HG02588 (cell line): Measurements from ENCODE around the gene CA4.
"Not testable (repeated sequence)": the region's sequence is repeated elsewhere in the genome, so short reads cannot be mapped to it uniquely, and the experiment has no call there.

Experiments used
- ATAC-seq: cut with Tn5 transposase; IDR thresholded peaks from one replicate; pipeline ENCODE4 v1.9.1; 2021; ENCODE audit warnings: mild to moderate bottlenecking, moderate library complexity; ENCODE audit not compliant: unreplicated experiment

CA4 gene

DNA sequence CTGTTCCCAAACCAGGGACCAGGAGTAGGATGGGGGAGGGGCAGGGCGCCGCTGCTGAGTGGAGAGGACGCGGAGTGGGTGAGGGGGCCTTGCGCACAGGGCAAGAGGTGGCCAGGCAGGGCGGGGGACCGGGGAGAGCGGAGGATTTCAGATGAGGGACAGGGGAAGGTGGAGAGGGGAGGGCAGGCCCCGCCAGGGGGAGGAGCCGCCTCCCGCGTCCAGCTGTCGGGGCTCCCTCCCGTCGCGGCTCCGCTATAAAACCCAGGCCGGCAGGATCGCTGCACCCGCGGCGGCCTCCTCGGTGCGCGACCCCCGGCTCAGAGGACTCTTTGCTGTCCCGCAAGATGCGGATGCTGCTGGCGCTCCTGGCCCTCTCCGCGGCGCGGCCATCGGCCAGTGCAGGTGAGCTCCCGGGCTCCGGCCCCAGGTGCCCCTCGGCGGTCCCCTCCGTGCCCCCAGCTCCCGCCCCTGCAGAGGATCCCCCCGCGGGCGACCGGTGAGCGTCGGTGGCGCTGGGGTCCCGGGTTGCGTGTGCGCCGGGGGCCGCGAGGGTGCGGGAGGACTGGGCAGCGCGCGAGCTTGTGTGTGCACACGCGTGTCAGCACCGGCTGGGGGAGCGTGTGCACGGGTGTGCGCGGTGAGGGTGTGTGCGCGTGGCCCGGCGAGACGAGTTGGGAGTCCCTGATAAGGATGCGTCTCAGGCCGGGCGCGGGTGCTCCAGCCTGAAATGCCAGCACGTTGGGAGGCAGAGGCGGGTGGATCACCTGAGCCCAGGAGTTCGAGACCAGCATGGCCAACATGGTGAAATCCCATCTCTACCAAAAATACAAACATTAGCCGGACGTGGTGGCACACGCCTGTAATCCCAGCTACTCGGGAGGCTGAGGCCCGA, at the start of gene CA4:
Gene CA4 (plus strand): TSS at position 283 of the 892 bp plus-strand sequence. CDS start 62 bp downstream, at position 345.
- no peak for ATAC-seq

DNA sequence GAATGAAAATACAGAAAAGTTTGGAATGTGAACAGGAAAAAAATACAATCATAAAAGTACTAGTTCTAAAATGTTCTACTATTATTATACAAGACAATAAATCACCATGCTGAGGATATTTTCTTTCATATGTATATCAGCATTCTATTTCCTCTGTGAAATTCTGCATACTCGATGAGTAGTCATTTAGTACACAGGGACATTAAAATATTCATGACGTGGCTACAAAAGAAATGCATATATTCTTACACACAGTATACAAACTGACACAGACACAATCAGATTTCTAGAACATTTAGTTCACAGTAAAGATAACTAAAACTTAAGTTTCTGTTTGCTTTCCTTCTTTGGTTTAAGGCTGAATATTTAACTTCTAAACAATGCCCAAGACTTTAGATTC, 49.2 kb upstream of the CA4 start:
- ATAC-seq, result not testable (repeated sequence)

DNA sequence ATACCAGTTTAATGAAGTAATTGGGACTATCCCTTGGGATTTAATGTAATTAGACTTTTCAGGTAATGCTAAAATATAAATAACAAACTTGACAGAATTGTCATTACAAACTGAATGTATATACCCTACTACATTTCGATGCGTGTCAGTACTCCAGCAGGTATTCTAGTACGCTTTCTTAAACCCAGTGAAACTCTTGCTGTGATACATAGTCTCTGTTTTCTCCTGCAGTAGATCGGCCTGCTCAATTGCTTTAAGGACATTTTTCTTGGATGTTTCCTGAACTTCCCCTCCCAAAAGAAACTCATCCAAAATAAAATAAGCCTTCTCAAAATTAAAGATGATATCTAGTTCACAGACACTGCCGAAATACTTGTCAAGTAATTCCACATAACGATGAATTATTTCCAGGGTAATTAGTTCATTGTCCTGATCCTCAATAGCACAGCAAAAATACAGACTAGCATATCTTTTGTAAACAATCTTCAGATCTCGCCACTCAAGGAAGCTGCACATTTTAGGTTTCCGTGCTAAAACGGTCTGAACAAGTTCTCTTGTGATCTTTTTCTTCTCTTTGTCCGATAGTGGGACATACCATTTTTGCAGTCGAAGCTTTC, 47.6 kb upstream of the CA4 start:
- ATAC-seq, result not testable (repeated sequence)

DNA sequence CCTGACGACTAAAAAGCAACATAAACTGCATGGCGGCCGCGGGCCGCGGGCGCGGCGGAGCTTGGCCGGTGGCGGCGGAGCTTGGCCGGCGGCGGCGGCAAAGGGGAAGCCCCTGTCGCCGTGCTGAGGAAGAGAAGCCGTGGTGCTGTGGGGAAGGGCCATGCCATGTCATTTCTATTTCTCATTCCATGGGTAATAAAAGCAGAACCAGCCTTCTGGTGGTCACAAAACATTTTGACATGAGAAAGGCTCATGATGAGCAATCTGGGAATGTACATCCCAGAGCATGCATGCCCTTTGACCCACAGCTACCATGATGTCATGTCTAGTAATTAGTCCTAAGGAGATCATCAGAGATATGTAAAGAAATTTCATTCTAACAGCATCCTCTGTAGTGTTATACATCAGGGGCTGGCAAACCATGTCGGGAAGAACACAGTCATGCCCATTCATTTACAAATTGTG, 47.1 kb upstream of the CA4 start:
- peak; percentile 71 for ATAC-seq

DNA sequence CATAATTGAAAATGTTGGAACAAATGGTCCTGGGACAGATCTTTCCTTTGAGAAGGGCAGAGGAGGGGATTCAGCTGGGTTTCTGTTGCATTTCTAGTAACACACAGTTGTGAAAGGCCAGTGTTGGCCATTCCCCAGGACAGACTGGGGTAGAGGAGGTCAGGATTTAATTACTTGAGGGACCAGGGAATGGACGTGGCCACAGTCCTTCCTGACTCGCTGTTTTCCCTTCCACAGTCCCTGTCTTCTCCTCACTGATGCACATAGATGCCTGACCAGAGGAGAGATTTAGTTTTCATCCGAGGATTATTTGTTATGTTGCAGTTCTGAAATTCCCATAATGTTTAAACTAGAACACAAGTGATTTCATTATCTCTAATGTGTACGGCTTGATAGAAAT, 45.8 kb upstream of the CA4 start:
- no peak for ATAC-seq

DNA sequence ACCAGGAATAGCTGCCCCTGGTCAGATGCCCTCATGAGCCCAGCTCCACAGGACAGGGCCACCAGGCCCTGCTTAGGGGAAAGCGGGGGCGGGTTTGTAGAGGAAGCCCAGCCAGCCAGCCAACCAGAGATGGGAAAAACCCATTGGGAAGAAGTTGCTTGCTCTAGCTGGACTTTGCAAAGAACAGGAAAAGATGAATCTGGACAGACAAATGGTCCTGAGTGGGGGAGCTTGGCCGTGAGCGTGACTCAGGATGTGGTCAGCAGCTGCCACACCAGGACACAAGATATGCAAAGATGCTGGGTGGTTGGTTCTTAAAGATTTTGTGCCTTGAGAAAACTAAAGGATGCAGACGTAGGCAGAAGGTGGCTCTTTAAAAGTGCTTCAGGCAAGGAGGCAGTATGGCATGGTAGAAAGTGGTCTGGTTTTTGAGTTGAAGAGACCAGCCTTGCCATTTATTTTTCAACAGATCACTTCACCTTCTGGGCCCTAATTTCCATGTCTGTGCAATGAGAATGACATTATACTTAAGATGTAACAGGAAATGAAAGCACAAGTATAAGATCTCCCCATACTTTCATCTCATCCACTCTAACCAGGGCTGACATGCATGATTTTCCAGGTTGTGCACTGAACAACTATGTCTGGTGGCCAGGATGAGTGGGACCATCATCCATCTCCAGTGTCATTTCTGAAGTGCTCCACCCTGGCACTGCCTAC, 43.3 kb upstream of the CA4 start:
- ATAC-seq, result no peak

DNA sequence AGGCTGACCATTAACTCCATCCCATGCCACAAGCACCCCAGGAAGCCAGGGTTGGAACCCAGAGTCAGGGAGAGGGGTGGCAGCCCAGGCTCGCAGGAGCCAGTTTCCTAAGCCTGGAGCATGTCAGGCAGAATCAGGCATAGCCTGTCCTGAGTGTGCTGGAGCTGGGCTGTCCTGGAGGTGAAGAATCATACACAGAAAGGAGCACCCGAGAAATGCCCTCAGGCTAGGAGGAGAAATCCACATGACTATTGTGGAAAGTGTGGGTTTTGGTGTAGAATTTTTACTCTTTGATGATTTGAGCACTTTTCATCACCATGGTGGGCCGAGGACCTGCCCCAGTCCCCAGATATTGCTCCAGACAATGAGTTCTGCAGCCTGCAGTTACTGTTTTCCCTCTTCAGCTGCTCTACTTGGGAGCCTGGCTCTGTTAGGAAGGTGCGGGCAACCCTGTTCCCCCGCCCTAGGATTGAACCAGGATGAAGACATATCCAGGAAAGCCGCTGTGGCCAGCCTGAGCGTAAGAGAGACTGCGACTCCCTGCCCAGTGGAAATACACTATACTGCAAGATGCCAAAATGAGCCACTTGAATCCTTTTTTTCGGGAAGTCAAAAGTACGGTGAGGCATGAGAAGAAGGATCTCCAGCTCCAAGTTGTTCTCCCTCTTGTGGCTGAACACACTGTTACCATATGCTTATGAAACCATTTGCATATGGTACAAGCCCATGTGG, 42.1 kb upstream of the CA4 start:
- ATAC-seq, result no peak

DNA sequence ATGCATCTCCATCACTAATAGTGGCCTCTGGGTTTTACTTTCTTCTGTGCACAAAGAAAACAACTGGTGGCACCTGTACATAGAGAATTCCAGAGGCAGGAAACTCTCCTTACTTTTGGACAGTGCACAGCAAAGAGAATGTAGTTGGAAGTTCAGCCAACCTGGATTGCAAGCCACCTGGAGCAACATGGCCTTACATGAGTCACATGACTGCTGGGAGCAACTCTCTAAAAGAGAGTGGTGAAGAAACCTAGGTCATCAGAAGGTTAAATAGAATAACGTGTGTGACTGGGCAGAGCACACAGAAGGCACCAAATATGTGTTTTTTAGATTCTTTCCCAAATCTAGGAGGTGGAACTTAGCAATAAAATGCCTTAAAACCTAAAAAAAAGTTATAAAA, 41.5 kb upstream of the CA4 start:
- ATAC-seq, result not testable (repeated sequence)

DNA sequence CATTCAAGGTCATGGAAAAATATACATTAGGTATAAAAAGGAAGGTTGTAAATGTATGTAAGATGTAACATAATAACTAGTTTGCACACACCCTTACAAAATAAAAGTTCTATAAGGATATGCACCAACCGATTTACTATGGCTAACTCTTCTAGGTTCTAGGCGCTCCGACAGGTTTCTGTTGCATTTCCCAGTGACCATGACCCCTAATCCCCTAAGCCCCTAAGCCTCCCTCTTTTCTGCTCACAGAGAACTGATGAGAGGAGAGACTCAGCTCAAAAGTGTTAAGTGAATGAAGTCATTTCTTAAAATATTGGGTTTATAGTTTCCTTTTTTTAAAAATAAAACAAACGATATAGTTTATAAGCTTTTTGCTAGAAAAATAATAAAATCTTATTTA, 41.1 kb upstream of the CA4 start:
- no peak for ATAC-seq

DNA sequence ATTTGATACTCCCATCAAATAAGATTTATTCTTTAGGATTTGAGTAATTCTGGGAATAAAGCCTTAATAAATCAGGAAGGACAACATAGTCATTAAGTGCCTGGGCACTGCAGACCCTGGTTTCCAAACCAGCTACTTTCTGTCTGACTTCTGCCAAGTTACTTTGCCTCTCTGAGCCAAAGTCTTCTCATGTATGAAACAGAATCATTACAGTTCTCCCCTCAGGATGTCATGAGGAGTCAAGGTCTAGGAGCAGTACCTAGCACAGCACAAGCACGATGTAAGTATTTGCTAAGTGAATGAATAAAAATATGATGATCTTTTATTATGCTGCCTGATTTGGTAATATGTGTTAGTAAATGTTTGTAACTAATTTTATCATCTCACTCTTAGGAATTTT, 40.6 kb upstream of the CA4 start:
- ATAC-seq, result no peak

DNA sequence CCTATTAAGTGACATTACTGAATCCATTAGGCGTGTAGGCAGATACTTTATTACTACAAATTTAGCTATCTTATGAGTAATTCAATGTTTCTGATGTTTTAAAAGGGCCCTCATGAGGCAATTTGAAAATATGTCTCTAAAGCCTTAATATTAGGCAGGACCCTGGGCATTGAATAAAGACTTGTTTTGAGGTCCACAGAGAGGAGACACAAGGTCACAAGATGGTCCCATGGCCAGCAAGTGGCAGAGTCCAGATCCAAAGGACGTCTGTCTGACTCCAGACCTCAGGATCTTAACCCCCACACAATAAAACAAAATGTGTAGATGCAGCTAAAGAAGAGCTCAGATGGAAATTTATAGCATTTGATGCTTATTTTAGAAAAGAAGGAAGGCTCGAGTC, 39.2 kb upstream of the CA4 start:
- no peak for ATAC-seq

DNA sequence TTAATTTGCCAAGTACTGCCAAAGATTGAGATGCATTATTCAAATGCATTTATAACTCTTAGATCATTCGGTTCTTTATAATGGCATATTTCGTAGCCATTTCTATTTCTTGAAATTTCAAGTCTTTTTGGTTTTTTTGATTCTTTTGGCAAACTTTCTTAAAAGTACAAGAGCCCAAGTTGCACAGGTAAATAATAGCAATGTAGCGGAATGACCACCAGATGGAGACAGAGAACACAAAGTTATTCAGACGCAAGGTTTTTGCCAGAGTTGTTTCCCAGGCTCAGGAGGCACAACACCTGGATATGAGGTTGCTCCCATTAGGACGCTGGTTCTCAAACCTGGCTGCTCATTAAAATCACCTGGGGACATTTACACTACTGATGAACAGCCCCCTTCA, 38.1 kb upstream of the CA4 start:
- not testable (repeated sequence) for ATAC-seq

DNA sequence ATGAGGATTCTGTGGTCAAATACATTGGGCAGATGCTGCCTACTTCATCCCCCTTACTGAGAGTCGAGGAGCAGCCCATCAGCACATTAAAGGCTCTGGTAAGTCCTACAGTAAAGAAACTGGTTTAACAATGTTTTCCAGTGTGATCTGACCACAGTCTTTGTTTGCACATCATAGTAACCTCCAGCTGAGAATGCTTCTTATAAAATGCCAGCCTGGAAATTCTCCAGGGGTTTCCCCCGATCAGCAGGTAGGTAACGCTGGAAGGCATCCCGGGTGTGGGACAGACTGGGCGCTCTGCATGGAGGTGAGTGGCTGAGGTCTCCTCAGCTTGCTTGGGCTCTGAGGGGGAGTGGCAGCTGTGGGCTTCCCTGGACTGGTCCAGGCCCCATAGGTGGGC, 34.4 kb upstream of the CA4 start:
- not testable (repeated sequence) for ATAC-seq

DNA sequence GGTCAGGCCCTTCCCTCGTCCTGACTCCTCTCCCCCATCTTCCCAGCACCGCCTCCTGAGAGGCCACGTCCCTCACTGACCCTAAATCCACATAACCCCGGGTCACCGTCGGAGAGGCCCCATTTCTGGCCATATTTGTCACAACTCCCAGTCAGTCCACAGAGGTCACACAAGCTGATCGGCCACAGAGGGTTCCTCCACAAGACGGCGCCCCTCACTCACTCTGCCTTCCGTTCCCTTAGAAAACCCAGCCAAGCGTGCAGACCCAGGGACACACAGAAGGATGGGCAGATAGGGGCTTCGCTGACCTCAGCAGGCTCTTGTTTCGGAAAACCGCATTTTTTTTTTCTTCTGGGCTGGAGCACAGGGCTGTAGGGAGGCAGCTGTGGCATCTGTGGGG, 33.6 kb upstream of the CA4 start:
- ATAC-seq, result not testable (repeated sequence)

DNA sequence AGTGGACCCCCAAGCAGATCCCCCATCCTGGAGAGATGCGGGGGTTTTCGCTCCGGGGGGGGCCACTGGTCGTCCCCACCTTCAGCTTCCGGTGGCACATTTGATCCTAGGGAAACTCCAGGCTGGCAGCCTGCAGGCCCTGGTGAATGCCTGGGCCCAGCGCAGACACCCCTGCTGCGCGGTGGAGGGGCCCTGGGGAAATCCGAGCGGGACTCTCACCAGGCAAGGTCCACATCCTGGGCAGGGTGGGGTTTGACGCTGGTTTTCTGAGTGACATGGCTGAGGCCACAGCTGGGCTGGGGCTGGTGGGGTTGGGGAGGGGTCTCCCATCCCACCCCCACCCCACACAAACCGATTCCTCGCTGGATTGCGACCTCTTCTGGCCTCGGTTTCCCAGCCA, 30.6 kb upstream of the CA4 start:
- not testable (repeated sequence) for ATAC-seq

DNA sequence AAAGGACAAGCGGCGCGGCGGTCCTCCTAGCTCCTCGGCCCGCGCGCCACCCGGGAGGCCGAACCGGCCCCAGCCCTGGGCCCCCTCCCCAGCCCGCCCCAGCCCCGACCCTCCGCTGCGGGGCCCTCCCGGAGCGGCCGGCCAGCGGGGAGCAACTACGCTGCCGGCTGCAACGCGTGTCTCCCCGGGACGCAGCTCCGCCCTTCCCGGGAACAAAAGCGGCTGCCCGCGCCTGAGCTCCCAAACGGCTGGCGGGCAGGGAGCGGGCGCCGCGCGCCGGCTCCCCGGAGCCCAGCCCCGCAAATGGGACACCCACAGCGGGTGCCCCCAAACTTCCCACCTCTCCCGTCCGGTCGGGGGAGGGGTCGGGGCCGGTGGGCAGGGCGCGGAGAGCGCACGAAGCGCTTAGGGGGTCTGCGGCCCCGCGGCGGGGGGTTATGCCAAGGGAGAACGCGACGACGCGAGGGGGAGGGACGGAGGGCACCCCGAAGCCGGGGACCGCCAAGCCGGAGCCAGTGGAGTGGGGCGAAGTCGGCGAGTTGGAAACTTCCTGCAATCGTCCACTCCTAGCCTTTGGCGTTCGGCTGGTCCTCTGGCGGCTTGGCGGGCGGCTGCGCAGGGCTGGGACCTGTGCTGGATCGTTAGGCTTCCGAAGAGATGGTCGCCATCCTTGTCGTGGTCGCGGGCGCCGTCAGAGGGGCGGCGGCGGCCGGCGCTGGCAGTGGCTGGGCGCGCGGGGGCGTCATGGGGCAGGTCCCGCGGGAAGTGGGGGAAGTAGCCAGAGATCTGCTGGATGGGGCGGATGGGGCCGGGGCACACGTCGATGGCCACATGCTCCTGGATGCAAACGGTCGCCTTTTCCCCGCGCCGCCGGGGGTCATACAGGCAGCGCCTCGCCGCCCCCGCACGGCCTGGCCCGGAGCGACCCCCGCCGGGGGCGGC, 29.7 kb upstream of the CA4 start:
- not testable (repeated sequence) for ATAC-seq

DNA sequence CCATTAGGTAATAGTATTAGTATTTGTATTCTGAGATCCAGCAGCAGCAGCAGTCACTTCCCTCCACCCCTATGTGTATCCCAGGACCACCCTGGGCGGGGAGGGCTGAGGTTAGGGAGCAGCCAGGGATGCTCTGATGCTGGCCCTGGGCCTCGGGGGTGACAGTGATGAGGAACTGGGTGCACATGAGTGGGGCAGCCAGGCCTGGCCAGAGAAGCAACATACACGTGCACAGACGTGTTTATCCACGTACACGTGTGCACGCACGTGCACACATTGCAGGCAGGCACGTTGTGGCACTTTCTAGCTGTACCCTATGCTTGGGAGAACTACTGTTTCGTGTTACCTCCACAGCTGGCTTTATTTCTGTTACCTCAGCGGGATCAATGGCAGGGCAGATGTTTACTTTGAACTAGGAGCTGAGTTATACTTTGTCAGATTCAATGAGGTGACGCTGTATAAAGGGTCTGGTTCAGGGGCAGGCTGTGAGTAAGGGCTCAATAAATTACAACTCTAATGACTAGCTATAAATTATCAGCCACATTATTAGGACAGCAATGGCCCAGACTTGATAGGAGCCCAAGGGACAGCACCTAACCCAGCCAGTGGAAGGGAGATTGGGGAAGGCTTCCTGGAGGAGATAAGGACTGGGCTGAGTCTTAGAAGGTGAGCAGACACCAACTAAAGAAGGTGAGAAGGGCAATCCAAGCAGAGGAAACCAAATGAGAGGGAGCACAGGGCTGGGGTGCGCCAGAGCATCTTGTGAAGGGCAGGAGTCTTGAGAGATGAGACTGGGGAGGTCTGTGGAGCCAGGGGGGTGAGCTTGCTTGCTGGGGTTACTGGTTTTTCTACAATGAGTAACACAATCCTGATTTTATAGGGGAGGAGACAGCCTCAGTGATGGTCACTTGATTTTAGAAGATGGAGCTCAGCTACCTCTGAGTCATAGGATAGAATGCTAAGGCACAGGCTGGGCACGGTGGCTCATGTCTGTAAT, 22.4 kb upstream of the CA4 start:
- no peak for ATAC-seq

DNA sequence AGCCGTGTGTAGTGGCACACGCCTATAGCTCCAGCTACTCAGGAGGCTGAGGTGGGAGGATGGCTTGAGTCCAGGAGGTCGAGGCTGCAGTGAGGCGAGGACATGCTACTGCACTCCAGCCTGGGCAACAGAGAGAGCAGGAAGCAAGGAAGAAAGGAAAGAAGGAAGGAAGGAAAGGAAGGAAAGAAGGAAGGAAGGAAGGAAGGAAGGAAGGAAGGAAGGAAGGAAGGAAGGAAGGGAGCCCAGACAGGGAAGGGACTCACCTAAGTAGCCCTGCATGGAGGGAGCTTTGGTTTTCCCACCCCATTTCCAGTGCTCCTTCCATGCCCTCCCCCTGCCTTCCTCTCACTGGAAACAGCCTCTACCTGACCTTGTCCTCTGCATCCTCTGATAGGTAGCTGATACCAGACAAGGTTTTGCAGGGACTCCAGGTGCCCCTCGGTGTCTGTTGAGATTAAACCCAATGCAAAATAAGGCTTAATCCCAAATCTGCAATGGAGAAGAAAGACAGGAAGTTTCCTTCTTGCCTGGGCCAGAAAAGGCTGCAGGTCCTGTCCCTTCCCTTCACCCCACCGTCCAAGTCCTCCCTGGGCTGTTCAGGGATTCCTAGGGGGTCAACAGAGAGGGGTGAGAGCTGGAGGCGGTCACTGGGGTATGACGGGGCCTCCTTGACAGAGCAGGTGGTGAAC, 21.5 kb upstream of the CA4 start:
- ATAC-seq, result no peak
